Suppressor macrophage treated with lipopolysaccharide for 1 hour (primary cell): ENCODE data around the gene FMNL2.
A peak's percentile ranks its signal among the peaks of the same experiment; 100 is the strongest.

Experiments
- DNase-seq, 3 donors: peaks; one replicate each; pipeline ENCODE4 v3.0.0-alpha.2; 2020 to 2022

Gene FMNL2

DNA sequence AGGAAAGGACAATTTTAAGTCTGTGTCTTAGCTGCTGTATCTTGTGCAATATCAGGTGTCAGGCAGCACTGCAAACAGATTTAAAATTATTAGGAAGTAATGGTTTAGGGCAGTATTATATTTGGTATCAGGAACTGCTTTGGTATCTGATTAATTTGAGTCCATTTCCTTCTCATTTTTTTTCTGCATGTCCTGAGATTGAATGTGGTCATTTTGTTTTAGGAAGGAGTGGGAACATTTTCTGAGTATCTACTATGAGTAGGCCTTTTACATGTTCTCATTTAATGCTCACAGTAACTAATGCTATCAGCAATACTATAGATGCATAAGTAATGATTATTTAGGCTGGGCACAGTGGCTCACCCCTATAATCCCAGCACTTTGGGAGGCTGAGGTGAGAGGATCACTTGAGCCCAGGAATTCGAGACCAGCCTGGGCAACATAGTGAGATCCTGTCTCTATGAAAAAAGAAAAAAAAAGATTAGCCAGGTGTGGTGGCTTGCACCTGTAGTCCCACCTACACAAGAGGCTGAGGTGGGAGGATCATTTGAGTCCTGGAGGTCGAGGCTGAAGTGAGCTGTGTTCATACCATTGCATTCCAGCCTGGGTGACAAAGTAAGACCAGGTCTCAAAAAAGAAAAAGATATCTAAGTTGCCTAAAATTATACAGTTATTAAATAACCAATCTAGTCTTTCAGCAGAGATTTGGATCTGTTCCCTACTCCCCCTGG lies 4.7 kb downstream of the FMNL2 start:
- DNase-seq, result peak in 2 of 3 donors; percentile 48 to 60

DNA sequence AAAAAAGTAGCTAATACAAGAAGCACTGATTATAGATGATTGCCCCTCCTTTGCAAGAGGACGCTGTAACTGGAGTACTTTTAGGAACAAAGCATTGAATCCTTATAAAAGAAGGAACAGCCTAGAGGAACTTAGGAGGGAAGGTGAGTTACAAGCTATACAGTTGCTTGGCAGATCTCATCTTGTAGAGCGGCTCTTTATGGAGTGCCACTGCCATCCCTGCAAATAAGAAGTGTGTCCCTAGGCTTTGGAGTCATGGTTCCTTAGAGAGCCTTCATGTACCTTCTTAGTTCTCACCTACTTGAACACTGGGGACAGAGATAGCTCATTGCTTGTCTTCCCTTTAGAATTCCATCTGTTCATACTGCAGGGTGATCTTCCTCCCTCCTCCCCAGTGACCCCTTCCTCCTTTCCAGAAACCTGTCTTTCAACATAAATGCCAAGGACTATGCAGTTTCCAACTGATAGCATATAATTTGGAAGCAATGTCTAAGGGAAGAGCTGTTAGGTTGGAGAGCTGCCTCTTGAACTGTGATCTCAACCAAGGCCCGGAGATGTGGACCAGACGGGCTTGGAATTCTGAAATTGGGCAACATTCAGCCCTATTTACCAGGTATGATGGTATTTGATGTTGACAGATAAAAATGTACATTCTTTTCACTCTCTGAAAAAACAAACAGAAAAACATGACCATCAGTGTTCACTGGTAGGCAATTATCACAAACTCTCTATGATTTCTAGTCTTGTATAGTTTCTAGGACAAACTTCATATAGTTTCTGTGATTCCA lies 7.5 kb downstream of the FMNL2 start:
- DNase-seq, result no peak

DNA sequence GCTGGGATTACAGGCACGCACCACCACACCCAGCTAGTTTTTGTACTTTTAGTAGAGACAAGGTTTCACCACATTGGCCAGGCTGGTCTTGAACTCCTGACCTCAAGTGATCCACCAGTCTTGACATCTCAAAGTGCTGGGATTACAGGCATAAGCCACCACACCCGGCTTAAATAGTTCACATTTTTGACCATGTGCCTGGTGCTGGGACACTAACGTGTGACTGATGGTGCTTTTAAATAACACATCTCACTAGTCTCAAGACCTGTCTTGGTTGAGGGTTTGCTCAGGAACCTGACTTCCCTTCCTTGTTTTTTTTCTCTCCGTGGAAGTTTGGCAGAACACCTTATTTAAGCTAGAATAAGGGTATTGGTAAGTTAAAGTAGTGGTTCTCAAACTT lies 8.5 kb downstream of the FMNL2 start:
- no peak for DNase-seq

DNA sequence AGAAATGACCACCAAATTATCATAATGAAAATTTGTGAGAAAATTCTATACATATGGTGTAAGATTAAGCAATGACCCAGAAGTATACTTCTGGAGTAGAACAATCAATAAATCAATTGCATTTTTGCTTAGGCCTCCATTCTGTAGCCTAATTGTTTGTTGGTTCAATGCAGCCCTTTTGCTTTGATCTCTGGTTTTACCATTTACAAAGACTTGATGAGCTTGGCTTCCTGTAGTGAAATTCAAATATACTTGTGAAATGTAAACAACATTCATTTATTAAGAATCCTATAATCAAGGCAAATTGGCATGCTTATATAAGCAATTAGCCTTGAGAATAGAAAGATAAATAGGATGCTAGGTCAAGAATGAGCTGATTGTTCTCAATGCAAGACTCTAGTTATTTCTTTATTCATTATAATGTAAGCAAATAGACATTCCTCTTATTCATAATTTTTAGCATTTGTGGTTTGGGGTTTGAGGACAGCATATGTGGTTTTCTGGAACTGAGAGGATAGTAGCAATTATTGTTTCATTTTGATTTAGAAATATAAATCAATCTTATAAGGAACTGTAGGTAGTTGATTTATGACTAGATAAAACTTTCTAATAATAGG lies 9.7 kb downstream of the FMNL2 start:
- DNase-seq, result no peak

- DNase-seq, result peak in 1 of 3 donors; percentile 18
These were observed 12.1 kb downstream of the FMNL2 start for GRCh38 chr2:152347076-152347475.

DNA sequence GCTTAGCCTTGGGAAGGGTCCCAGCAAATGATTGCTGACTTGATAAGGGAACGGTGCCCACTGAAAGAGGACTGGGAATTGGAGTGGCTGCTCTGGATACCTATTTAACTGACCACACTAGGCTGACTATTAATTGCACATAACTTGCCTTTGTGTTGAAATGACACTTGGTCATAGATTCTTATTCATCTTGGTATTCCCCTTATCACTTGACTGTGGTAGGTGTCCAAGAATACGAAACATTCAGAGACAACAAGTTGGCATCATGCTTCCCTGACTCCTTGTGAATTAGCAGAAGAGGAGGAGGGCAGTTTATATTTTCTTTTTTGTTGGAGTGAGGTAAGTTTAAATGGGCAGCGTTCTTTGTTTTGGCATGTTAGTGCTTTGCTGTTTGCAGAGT lies 13.4 kb downstream of the FMNL2 start:
- DNase-seq, result peak; percentile 74 to 94 (median 76)

DNA sequence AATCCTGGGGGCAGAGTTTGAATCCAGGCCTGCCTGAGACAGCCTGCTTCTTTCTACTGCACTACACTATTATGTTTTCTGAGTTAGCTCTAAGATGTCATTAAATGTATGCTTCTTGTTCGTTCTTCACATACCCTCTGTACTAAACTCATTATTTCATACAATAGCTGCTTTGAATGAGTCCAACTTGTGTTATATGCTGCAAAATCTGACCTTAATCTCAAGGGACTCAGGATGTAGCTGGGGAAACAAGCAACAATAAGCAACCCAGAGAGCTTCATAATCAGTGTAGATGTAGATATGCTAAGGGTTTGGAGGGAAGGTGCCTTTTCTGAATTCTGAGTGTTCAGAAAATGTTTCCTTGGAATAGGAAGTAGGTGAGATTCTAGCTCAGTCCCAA lies 14.4 kb downstream of the FMNL2 start:
- DNase-seq, result no peak

DNA sequence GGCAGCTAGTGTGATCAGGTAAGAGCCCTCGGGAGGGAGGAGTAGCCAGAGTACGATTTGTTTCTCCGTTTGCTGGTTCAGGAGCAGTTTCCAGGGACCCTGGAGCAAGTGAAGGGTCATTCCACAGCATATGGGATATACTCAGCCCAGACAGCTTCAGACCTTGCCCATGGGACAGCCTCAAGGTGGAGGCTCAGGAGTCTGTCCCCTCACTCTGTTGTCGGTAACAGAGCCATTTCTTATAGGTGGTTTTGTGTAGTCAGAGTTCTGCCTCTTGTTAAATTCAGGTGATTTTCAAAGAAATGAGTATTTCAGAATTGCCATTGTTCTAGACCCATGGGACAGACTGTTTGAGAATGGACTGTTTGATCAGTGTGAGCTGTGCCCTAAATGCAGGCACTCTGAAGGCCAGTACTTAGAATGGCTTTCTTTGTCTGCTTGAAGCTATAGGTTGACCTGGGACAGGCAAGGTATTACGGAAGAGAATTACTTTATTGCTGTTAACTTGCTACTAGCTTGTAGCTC lies 15.2 kb downstream of the FMNL2 start:
- no peak for DNase-seq

- DNase-seq, result no peak
These were observed 17.6 kb downstream of the FMNL2 start for GRCh38 chr2:152352616-152353015.

DNA sequence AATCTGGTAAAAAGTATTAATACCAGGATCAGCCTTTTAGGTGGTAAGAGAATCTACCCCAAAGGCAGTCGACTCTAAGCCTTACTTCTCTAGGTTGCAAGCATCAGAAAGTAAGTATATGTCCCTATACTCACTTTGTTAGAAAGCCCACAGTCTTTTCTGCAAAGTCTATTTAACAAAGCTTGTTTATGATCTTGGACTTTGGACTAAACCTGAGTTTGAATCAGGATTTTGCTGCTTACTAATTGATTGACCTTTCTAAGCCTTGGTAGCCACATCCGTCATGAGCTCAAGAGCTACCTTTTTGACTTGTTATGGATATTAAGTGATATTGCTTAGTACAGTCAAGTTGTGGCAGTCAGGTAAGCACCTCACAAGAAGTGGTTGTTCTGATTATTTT lies 18.4 kb downstream of the FMNL2 start:
- no peak for DNase-seq

GRCh38 chr2:152354069-152354755 lies 19.2 kb downstream of the FMNL2 start:
- DNase-seq, result no peak

DNA sequence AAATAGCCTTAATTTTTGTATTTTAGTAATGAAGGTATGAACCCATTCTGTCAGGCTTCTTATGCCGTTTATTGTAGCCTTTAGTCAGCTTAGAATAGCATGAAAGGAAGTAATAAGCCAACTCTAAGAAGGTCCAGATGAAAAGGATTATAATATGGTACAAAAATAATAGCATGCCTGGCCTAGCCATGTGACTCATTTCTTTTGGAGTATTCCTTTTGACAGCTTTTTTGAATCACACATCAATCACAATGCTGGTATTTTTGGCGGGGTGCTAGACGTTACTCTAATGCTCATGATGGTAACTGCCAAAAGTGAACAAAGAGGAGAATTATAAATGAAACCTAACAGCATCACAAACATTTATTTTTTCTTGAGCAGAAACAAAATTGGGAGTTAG lies 19.9 kb downstream of the FMNL2 start:
- DNase-seq, result no peak

GRCh38 chr2:152355409-152355831 lies 20.4 kb downstream of the FMNL2 start:
- DNase-seq, result no peak

DNA sequence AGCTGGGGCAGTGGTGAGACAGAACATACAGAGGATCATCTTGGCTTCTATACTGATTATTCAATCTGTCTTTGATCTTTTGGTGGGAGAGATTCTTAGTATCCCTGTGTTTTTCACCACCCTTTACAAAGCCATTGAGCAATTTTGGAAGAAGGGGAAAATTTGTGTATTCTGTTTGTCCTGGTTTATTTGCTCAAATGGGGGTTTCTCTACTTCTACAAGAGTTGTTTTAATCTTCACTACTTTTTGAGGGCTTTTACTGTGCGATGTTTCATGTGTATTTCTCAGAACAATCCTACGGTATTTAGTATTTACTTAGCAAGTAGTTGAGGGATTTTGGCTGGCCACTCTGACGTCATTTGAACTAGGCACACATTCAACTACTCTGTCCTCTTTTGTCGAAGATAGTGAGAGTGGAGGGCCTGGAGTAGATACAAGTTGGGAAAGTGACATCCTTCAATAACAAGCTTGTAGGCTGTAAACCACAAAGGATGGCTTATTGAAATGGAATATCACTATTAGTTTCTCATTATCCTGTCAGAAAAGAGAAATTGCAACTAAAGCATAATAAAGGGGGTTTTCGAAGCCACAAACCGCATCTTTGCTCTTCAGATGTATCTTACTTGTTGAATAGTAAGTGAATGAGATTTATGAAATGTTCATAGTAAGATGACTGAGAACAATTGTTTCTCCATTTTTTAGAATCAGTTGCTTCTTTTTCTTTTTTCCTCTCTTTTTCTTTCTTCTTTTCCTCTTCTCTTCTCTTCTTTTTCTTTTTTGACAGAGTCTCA lies 24.8 kb downstream of the FMNL2 start:
- no peak for DNase-seq

DNA sequence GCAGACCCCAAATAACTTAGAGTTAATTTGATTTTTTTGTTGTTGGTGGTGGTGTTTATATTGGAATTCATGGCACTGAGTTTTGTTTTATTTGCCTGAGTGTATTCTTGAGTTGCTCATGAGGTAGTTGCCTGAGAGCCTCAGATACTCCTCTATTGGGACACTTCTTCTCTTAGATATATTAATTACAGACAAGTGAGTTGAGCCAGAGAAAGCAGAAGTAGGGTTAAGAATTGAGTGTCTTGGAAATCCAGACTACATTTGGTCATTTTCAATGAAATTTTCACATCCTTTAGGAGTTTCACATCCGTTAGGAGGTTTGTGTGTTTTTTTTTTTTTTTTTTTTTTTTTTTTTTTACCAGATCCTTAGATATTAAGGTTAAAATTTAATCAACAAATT lies 29.0 kb downstream of the FMNL2 start:
- DNase-seq, result peak in 2 of 3 donors; percentile 73 to 79

- DNase-seq, result no peak
These were observed 32.8 kb downstream of the FMNL2 start for GRCh38 chr2:152367547-152368390.

DNA sequence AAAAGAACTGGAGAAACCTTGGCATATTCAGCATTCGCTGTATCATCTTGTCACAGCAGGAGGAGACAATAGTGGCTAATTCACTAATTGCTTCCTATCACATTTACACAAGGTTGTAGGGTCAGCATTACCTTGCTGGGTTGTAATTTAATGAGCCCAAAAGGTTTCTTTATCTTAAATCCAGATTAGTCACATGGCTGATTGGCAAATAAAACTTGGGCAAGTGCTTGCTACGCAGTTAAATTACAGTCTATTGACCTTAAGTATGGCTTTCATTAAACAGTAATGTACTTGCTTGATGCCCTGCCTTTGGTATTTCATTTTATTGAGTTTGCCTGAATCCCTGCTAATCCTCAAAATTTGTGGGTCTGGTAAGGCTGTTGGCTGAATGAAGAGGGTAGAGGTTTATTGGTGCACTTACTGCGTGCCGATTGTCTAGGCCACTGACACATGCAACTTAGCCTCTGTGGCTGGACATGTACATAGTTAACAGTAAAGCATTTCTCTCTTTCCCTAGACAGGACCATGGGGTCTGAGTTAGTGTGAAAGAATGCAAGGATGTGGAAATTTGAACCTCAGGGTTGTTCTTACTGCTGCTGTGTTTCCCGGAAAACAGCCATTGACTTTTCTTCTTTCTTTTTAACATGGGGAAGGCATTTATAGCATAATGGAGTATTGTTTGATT lies 34.3 kb downstream of the FMNL2 start:
- DNase-seq, result no peak

DNA sequence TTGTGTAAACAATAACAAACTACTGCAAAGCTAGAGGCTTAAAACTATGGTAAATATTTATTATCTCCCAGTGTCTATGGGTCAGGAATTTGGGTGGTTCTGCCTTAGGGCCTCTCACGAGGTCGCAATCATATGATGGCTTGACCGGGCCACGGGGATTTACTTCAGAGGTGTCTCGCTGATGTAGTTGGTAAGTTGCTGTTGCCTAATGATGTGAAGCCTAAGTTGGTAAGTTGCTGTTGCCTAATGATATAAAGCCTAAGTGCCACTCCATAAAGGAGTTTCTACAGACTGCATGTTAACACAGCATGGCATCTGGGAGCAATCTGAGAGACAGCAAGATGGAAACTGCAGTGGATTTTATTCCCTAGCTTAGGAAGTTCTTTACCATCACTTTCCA lies 35.8 kb downstream of the FMNL2 start:
- DNase-seq, result no peak

DNA sequence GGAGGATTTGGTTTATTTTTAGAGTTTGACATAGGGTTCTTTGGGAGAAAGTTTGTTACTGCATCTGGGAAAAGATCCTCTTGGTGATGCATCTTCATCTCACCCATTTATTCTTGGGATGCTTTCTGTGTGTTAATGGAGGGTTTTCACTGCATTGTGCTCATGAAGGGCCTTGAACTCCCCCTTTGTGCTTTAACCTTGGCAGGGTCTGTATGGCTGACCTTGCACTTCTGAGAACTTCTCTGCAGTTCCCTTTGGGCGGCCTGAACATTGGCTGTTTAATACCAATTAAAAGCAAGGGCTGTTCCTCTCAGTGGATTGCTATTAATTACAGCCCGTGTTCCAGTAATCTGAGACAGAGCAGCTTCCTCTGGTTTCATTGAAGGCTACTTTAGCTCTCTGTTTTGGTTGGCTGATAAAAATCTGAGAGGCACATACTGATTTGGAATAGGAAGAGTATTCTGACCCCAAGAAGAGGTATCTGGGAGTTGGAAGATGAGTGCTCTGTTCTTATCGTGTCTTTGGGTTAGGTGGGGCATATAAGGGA lies 37.5 kb downstream of the FMNL2 start:
- no peak for DNase-seq

GRCh38 chr2:152375174-152375573 lies 40.2 kb downstream of the FMNL2 start:
- DNase-seq, result no peak
